Peyer's patch (tissue), 4 donors: ENCODE measurements around the gene PPP6R3.

Experiments used
- POLR2A ChIP-seq, 2 donors: fragments of 450-650 bp; IDR thresholded peaks; one replicate each; pipeline ENCODE4 v1.5.1; 2017; ENCODE audit warnings: antibody characterized with exemption in 2 of 2, mild to moderate bottlenecking in 2 of 2, moderate library complexity in 2 of 2
- TF ChIP-seq, protein P1 (sequence below), 6 experiments: fragments of 450-650 bp in 4 of 6; fragments of 200-600 bp in 2 of 6; sonication (generic) in 1 of 6; IDR thresholded peaks; one replicate each; pipeline ENCODE4 v1.5.1; 2017 to 2019; ENCODE audit warnings: antibody characterized with exemption in 6 of 6, mild to moderate bottlenecking in 3 of 6, moderate library complexity in 1 of 6

- TF ChIP-seq, protein P1, sequence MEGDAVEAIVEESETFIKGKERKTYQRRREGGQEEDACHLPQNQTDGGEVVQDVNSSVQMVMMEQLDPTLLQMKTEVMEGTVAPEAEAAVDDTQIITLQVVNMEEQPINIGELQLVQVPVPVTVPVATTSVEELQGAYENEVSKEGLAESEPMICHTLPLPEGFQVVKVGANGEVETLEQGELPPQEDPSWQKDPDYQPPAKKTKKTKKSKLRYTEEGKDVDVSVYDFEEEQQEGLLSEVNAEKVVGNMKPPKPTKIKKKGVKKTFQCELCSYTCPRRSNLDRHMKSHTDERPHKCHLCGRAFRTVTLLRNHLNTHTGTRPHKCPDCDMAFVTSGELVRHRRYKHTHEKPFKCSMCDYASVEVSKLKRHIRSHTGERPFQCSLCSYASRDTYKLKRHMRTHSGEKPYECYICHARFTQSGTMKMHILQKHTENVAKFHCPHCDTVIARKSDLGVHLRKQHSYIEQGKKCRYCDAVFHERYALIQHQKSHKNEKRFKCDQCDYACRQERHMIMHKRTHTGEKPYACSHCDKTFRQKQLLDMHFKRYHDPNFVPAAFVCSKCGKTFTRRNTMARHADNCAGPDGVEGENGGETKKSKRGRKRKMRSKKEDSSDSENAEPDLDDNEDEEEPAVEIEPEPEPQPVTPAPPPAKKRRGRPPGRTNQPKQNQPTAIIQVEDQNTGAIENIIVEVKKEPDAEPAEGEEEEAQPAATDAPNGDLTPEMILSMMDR (IDR thresholded peaks at IDR 0.05) = no peak
- TF ChIP-seq POLR2A (IDR thresholded peaks at IDR 0.05) = no peak
Observed at GRCh38 chr11:68439355-68440065, 21.0 kb upstream of the PPP6R3 start.
